ENCODE measurements around the gene NDUFS8. TPM values are rescaled to one million over a fixed set of nuclear protein-coding genes. Genes with fewer than 3 reads are reported as not detected.

Gene NDUFS8
- total RNA-seq, 3 donors from 2014 or later (not counting 1 experiment from before 2014, with no cell fraction given): 84.5 to 95.2 (median 90.7) TPM

DNA sequence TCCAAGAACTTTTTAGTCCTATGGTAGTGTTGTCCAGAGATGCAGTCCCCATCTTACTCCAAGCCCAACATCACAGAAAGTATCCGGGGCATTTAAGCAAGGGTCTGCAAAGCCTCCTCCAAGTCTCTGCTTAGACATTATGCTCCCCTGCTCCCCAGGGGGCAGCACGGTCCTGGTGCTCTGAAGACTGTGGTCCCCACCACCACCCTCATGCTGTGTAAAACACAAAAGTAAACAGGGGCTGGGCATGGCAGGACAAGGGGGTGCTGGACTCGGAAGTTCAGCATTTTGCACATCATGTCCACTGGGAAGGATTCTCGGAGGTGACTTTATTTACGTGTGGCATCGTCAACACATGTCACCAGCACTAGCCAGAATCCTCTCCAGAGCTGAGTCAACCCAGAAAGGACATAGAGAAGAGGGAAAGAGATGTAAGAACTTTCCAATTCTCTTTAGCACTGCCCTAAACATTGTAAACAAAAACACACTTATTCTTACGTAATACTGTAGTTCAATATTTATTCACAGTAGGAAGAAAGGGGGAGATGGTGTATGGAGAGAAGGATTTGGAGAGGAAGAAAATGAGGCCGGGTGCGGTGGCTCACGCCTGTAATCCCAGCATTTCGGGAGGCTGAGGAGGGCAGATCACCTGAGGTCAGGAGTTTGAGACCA lies 46.0 kb downstream of the NDUFS8 start:
- Histone ChIP-seq H3K27me3 (ENCODE audit: control insufficient read depth, insufficient read depth, low read length) (no peaks in the 10 kb centered on the region), H3K27ac (ENCODE audit: low read length) (no peak overlapping the region), H3K4me1 (ENCODE audit: control insufficient read depth, insufficient read depth, low read length) (peaks cover 4% of the 10 kb centered on the region), H3K4me3 (ENCODE audit: low read length) (no peak overlapping the region), H3K36me3 (ENCODE audit: control insufficient read depth, insufficient read depth, low read length) (peaks cover 5% of the 10 kb centered on the region), H3K9me3 (ENCODE audit: control insufficient read depth, insufficient read depth, low read length) (no peaks in the 10 kb centered on the region)
- intact Hi-C loops (cut with micrococcal nuclease): no loop called here
- WGBS (ENCODE audit: insufficient coverage): 93% methylated on average over 10 of the region's 11 CpGs
- Mint-ChIP-seq H3K27me3 (ENCODE audit: low read depth in 2 of 2) (no peaks in the 10 kb centered on the region), H3K27ac (no peak overlapping the region), H3K9me3 (no peaks in the 10 kb centered on the region), H3K4me3 (no peak overlapping the region), H3K36me3 (no peaks in the 10 kb centered on the region), H3K4me1 (peaks cover 0 to 6% of the 10 kb centered on the region in 2 donors)
- no peak for ATAC-seq
- DNase-seq: peak in 1 of 2 donors; percentile 27
- TF ChIP-seq, protein P1, sequence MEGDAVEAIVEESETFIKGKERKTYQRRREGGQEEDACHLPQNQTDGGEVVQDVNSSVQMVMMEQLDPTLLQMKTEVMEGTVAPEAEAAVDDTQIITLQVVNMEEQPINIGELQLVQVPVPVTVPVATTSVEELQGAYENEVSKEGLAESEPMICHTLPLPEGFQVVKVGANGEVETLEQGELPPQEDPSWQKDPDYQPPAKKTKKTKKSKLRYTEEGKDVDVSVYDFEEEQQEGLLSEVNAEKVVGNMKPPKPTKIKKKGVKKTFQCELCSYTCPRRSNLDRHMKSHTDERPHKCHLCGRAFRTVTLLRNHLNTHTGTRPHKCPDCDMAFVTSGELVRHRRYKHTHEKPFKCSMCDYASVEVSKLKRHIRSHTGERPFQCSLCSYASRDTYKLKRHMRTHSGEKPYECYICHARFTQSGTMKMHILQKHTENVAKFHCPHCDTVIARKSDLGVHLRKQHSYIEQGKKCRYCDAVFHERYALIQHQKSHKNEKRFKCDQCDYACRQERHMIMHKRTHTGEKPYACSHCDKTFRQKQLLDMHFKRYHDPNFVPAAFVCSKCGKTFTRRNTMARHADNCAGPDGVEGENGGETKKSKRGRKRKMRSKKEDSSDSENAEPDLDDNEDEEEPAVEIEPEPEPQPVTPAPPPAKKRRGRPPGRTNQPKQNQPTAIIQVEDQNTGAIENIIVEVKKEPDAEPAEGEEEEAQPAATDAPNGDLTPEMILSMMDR (IDR thresholded peaks at IDR 0.05): no peak

DNA sequence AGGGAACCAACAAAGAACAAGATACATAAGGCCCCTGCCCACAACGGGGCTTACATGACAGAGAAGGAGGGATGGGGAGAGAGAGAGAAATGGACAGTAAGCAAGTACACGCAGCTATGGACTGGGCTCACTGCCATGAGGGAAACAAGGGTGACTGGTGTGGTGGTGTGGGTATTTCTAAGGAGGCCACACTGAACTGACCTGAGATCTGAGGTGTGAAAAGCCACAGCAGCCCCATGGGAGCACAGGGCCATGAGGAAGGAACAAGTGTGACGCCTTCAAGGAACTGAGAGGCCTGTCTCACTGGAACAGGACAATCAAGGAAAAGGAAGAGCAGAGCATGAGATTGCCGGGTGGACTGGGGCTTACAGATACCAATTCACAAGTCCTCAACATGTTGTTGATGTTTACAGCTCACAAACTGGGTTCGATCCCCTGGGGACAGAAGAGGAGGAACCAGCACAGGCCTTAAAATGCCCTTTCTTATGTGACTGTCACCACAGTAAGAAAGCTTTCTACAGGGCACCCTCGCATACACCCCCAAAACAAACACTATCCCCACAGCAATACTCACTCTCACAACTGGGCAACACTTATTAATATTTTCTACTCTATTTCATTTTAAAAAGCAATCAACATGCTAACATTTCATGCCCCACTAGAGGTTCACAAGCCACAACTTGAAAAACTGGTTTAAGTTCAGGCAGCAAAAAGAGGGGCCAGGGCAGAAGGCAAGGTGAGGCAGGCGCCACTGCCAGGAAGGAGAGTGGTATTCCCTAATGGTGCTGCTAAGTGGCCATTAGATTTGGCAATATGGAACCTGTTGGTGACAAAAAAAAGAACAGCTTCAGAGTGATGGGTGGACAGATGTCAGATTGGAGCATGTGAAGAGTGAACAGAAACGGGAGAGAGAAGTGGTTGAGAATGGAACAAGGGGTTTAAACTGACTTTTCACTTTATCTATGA lies 47.4 kb downstream of the NDUFS8 start:
- H3K4me3 Mint-ChIP-seq: no peak overlapping the region
- H3K9me3 ChIP-seq (ENCODE audit: control insufficient read depth, insufficient read depth, low read length): no peaks in the 10 kb centered on the region
- no peaks in the 10 kb centered on the region for H3K9me3 Mint-ChIP-seq
- H3K27me3 ChIP-seq (ENCODE audit: control insufficient read depth, insufficient read depth, low read length): no peaks in the 10 kb centered on the region
- no peak overlapping the region for H3K4me3 ChIP-seq (ENCODE audit: low read length)
- intact Hi-C loops (cut with micrococcal nuclease): no loop called here
- peaks cover 0 to 6% of the 10 kb centered on the region in 2 donors for H3K4me1 Mint-ChIP-seq
- no peak for DNase-seq
- H3K27ac Mint-ChIP-seq: peak overlapping the region in 1 of 2 donors; percentile 25
- WGBS (ENCODE audit: insufficient coverage): 63% methylated on average over 7 of the region's 8 CpGs
- H3K27me3 Mint-ChIP-seq (ENCODE audit: low read depth in 2 of 2): no peaks in the 10 kb centered on the region
- H3K27ac ChIP-seq (ENCODE audit: low read length): no peak overlapping the region
- H3K4me1 ChIP-seq (ENCODE audit: control insufficient read depth, insufficient read depth, low read length): peaks cover 4% of the 10 kb centered on the region
- TF ChIP-seq, protein P1 (IDR thresholded peaks at IDR 0.05): no peak
- peaks cover 3% of the 10 kb centered on the region for H3K36me3 ChIP-seq (ENCODE audit: control insufficient read depth, insufficient read depth, low read length)
- peak in 1 of 3 donors; percentile 48 for ATAC-seq
- no peaks in the 10 kb centered on the region for H3K36me3 Mint-ChIP-seq

DNA sequence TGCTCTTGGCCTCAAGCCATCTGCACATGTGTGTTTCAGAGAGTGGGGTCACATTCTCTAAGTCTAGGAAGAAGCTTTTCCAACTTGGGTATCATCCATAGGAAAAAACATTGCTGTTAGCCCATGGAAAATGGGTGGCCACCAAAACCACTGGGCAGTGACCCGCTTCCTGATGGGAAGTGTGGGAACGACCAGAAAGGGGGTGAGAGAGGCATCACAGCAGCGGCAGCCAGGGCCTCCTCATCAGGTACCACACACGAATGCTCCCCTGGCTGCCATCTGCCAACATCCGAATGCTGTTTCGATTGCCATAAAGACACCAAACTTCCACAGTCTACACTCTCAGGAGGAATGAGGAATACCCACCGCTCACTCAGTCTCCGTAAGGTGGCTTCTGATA lies 50.4 kb downstream of the NDUFS8 start:
- Histone ChIP-seq H3K4me3 (ENCODE audit: low read length) (no peak overlapping the region), H3K9me3 (ENCODE audit: control insufficient read depth, insufficient read depth, low read length) (no peaks in the 10 kb centered on the region), H3K36me3 (ENCODE audit: control insufficient read depth, insufficient read depth, low read length) (peaks cover 3% of the 10 kb centered on the region), H3K27me3 (ENCODE audit: control insufficient read depth, insufficient read depth, low read length) (no peaks in the 10 kb centered on the region), H3K27ac (ENCODE audit: low read length) (no peak overlapping the region), H3K4me1 (ENCODE audit: control insufficient read depth, insufficient read depth, low read length) (peaks cover 4% of the 10 kb centered on the region)
- H3K4me3 Mint-ChIP-seq: no peak overlapping the region
- ATAC-seq: no peak
- H3K9me3 Mint-ChIP-seq: no peaks in the 10 kb centered on the region
- H3K4me1 Mint-ChIP-seq: peaks cover 0 to 6% of the 10 kb centered on the region in 2 donors
- DNase-seq: no peak
- intact Hi-C loops (cut with micrococcal nuclease): no loop called here
- 97% methylated on average over 8 of the region's 8 CpGs for WGBS (ENCODE audit: insufficient coverage)
- TF ChIP-seq, protein P1 (IDR thresholded peaks at IDR 0.05): no peak
- no peaks in the 10 kb centered on the region for H3K36me3 Mint-ChIP-seq
- no peak overlapping the region for H3K27ac Mint-ChIP-seq
- H3K27me3 Mint-ChIP-seq (ENCODE audit: low read depth in 2 of 2): no peaks in the 10 kb centered on the region
